SK-N-SH treated with all-trans-retinoic acid at 6 μM for 48 hours (cell line): ENCODE data around the gene CDA.

Experiments
- ARNTL ChIP-seq: fragments of 450-650 bp; formaldehyde crosslinking; IDR thresholded peaks from 2 replicates; pipeline ENCODE4 v1.5.0; 2020; ENCODE audit warnings: low read depth, mild to moderate bottlenecking, moderate library complexity, borderline replicate concordance
- CREB5 ChIP-seq: fragments of 250-450 bp; sonication (Bioruptor Pico); IDR thresholded peaks from 2 replicates; pipeline ENCODE4 v1.5.1; 2020; ENCODE audit warnings: low read depth, mild to moderate bottlenecking, moderate library complexity
- TOX ChIP-seq: fragments of 250-450 bp; sonication (Bioruptor Pico); IDR thresholded peaks from 2 replicates; pipeline ENCODE4 v1.8.0; 2021; ENCODE audit warnings: mild to moderate bottlenecking, moderate library complexity, borderline replicate concordance
- TSHZ2 ChIP-seq: fragments of 250-450 bp; sonication (Bioruptor Pico); IDR thresholded peaks from 2 replicates; pipeline ENCODE4 v1.5.0; 2020; ENCODE audit warnings: mild to moderate bottlenecking, moderate library complexity
- ZFP30 ChIP-seq: fragments of 450-650 bp; formaldehyde crosslinking; IDR thresholded peaks from 2 replicates; pipeline ENCODE4 v1.5.0; 2022; ENCODE audit warnings: mild to moderate bottlenecking, moderate library complexity
- ZNF565 ChIP-seq: fragments of 450-650 bp; formaldehyde crosslinking; conservative IDR thresholded peaks from 2 replicates; pipeline ENCODE4 v1.5.0; 2020; ENCODE audit warnings: low read depth, mild to moderate bottlenecking, moderate library complexity

GRCh38 chr1:20648946-20649345, 60.0 kb downstream of the CDA start:
- TF ChIP-seq ARNTL (CRISPR knock-in tag) (no peak), CREB5 (CRISPR knock-in tag) (no peak), ZNF565 (no peak), TSHZ2 (CRISPR knock-in tag) (no peak), TOX (CRISPR knock-in tag) (no peak), ZFP30 (CRISPR knock-in tag) (no peak)
